ENCODE measurements around the gene SLC41A1. TPM values are rescaled to one million over a fixed set of nuclear protein-coding genes. Genes with fewer than 3 reads are reported as not detected.
A peak's percentile ranks its signal among the peaks of the same experiment; 100 is the strongest.

Gene SLC41A1
- total and polyA plus RNA-seq, 9 of the 15 experiments (the other 6 are each of a cell fraction or from before 2014, with no cell fraction given), result 4.1 to 29.3 (median 11.4) TPM

- TF ChIP-seq GMEB1 (CRISPR knock-in tag; IDR thresholded peaks at IDR 0.05) (peak; percentile 88), PHB2 (IDR thresholded peaks at IDR 0.05; ENCODE audit: low read depth) (no peak), PRPF4 (IDR thresholded peaks at IDR 0.05; ENCODE audit: insufficient read depth, low read depth, low read length, poor library complexity, severe bottlenecking) (peak; percentile 92), STAT5A (IDR thresholded peaks at IDR 0.05; ENCODE audit: borderline replicate concordance, low read length) (0 out of 2 replicates have a peak, but pooled peaks have one; percentile 6), MAZ (CRISPR knock-in tag; conservative IDR thresholded peaks at IDR 0.05 in 1 of 2, IDR thresholded peaks at IDR 0.05 in 1 of 2) (peak; percentile 100), NFIX (CRISPR knock-in tag; IDR thresholded peaks at IDR 0.05; ENCODE audit: low read depth) (0 out of 2 replicates have a peak, but pooled peaks have one; percentile 4), ZBTB9 (CRISPR knock-in tag; IDR thresholded peaks at IDR 0.05) (peak; percentile 83), ZBED1 (IDR thresholded peaks at IDR 0.05) (peak; percentile 54; the same call in 1 of the 2 replicates), ZNF212 (CRISPR knock-in tag; IDR thresholded peaks at IDR 0.05) (peak; percentile 64; the same call in 1 of the 2 replicates), ZNF583 (CRISPR knock-in tag; IDR thresholded peaks at IDR 0.05) (peak; percentile 75; the same call in 1 of the 2 replicates), ZBTB11 (CRISPR knock-in tag; IDR thresholded peaks at IDR 0.05) (peak in 2 of 3 experiments; percentile 11 to 55; a peak in 3 of 6 replicates), ZNF764 (CRISPR knock-in tag; IDR thresholded peaks at IDR 0.05; ENCODE audit: low read depth) (0 out of 2 replicates have a peak, but pooled peaks have one; percentile 51), ELF1 (tag; IDR thresholded peaks at IDR 0.05) (0 out of 2 replicates have a peak, but pooled peaks have one; percentile 22), BCLAF1 (IDR thresholded peaks at IDR 0.05; ENCODE audit: borderline replicate concordance in 1 of 2, control insufficient read depth in 1 of 2, low read depth in 2 of 2, low read length in 1 of 2) (0 out of 4 replicates have a peak, but pooled peaks of 1 of the 2 experiments have one; percentile 42), CEBPB (tag; IDR thresholded peaks at IDR 0.05) (no peak)
Observed at GRCh38 chr1:205749234-205750137, 63.5 kb downstream of the SLC41A1 start (continued).

All from K562 (cell line).